ENCODE results near the gene C1GALT1C1L. TPM values are rescaled to one million over a fixed set of nuclear protein-coding genes. Genes with fewer than 3 reads are reported as not detected.
"Not testable (repeated sequence)": the region's sequence is repeated elsewhere in the genome, so short reads cannot be mapped to it uniquely, and the experiment has no call there.

C1GALT1C1L gene
- total RNA-seq, 2 donors from 2014 or later, result not detected

GRCh38 chr2:43636621-43637020 is 39.6 kb downstream of the C1GALT1C1L start:
- ATAC-seq, result peak; percentile 59
- H3K9me3 ChIP-seq (ENCODE audit: control insufficient read depth, low read length, poor library complexity, severe bottlenecking), result no peaks in the 10 kb centered on the region
- H3K27ac Mint-ChIP-seq, result peak overlapping the region; percentile 84
- H3K36me3 Mint-ChIP-seq (ENCODE audit: low read depth), result peaks cover 9% of the 10 kb centered on the region
- H3K27me3 Mint-ChIP-seq, result peaks cover 41% of the 10 kb centered on the region
- peak overlapping the region; percentile 97 for H3K4me3 Mint-ChIP-seq
- DNase-seq, result peak in 1 of 3 donors; percentile 9
- H3K4me1 Mint-ChIP-seq, result peaks cover 20% of the 10 kb centered on the region

- Mint-ChIP-seq H3K27me3 (peaks cover 46% of the 10 kb centered on the region), H3K4me3 (peak overlapping the region; percentile 97), H3K27ac (peak overlapping the region; percentile 84), H3K4me1 (peaks cover 20% of the 10 kb centered on the region)
- H3K36me3 Mint-ChIP-seq (ENCODE audit: low read depth); H3K9me3 ChIP-seq (ENCODE audit: control insufficient read depth, low read length, poor library complexity, severe bottlenecking); ATAC-seq; DNase-seq: not testable (repeated sequence)
Measured at GRCh38 chr2:43636153-43636552, 40.1 kb downstream of the C1GALT1C1L start.

GRCh38 chr2:43634604-43635306 is 41.5 kb downstream of the C1GALT1C1L start:
- no peak overlapping the region for H3K4me3 Mint-ChIP-seq
- peaks cover 20% of the 10 kb centered on the region for H3K4me1 Mint-ChIP-seq
- peaks cover 50% of the 10 kb centered on the region for H3K27me3 Mint-ChIP-seq
- ATAC-seq, result no peak
- no peaks in the 10 kb centered on the region for H3K9me3 ChIP-seq (ENCODE audit: control insufficient read depth, low read length, poor library complexity, severe bottlenecking)
- no peak overlapping the region for H3K27ac Mint-ChIP-seq
- no peak for DNase-seq
- H3K36me3 Mint-ChIP-seq (ENCODE audit: low read depth), result peaks cover 9% of the 10 kb centered on the region

GRCh38 chr2:43631618-43632317 is 44.5 kb downstream of the C1GALT1C1L start:
- no peak for ATAC-seq
- H3K36me3 Mint-ChIP-seq (ENCODE audit: low read depth), result peaks cover 8% of the 10 kb centered on the region
- H3K4me3 Mint-ChIP-seq, result no peak overlapping the region
- H3K27me3 Mint-ChIP-seq, result peaks cover 48% of the 10 kb centered on the region
- H3K9me3 ChIP-seq (ENCODE audit: control insufficient read depth, low read length, poor library complexity, severe bottlenecking), result peaks cover 3% of the 10 kb centered on the region
- no peak for DNase-seq
- H3K27ac Mint-ChIP-seq, result no peak overlapping the region
- H3K4me1 Mint-ChIP-seq, result peaks cover 14% of the 10 kb centered on the region

Other genes starting within 250 kb of the C1GALT1C1L start
- 10 to 100 TPM; 40.1 to 41.0 TPM for gene THADA, start 80.4 kb downstream of the C1GALT1C1L start, total RNA-seq
- under 1 TPM in 1 of 2 donors, not detected in 1; 0.75 TPM for gene PLEKHH2, start 39.2 kb downstream of the C1GALT1C1L start, total RNA-seq
- 1 to 10 TPM; 2.8 to 4.7 TPM for gene DYNC2LI1, start 97.6 kb upstream of the C1GALT1C1L start, total RNA-seq
- not detected for gene ABCG5, start 162.4 kb upstream of the C1GALT1C1L start, total RNA-seq
- not detected for gene ABCG8, start 162.5 kb upstream of the C1GALT1C1L start, total RNA-seq